Measurements from ENCODE around the gene RHOD.
A peak's percentile ranks its signal among the peaks of the same experiment; 100 is the strongest.

Gene RHOD

GRCh38 chr11:67015048-67015447 is 41.6 kb upstream of the RHOD start:
- intact Hi-C loops (cut with DNase I; ENCODE audit: low total_unique reads): no loop called here
- Histone ChIP-seq H3K9me3 (no peaks in the 10 kb centered on the region), H3K36me3 (no peaks in the 10 kb centered on the region), H3K4me1 (no peaks in the 10 kb centered on the region), H3K27me3 (no peaks in the 10 kb centered on the region), H3K4me3 (no peak overlapping the region), H3K27ac (no peak overlapping the region)
- no peak for DNase-seq
- no peak for TF ChIP-seq CTCF (IDR thresholded peaks at IDR 0.05)

GRCh38 chr11:67016550-67016949 is 40.1 kb upstream of the RHOD start:
- no peak for DNase-seq

GRCh38 chr11:67020949-67021348 is 35.7 kb upstream of the RHOD start:
- H3K36me3 ChIP-seq: no peaks in the 10 kb centered on the region
- no peak overlapping the region for H3K4me3 ChIP-seq
- H3K27me3 ChIP-seq: peaks cover 0 to 4% of the 10 kb centered on the region in 2 donors
- H3K4me1 ChIP-seq: peaks cover 0 to 33% (median 17%) of the 10 kb centered on the region in 4 donors
- no peak for TF ChIP-seq CTCF (IDR thresholded peaks at IDR 0.05)
- no peak for DNase-seq
- H3K27ac ChIP-seq: no peak overlapping the region
- intact Hi-C loops (cut with DNase I; ENCODE audit: low total_unique reads): no loop called here
- H3K9me3 ChIP-seq: no peaks in the 10 kb centered on the region

More at GRCh38 chr11:67016550-67016949, 40.1 kb upstream of the RHOD start:
- no peak for TF ChIP-seq CTCF (IDR thresholded peaks at IDR 0.05)
- H3K4me1 ChIP-seq: no peaks in the 10 kb centered on the region
- H3K27me3 ChIP-seq: no peaks in the 10 kb centered on the region
- H3K36me3 ChIP-seq: no peaks in the 10 kb centered on the region
- no peak overlapping the region for H3K4me3 ChIP-seq
- intact Hi-C loops (cut with DNase I; ENCODE audit: low total_unique reads): no loop called here
- no peak overlapping the region for H3K27ac ChIP-seq
- no peaks in the 10 kb centered on the region for H3K9me3 ChIP-seq

GRCh38 chr11:67022341-67022933 is 34.2 kb upstream of the RHOD start:
- DNase-seq: peak in 1 of 2 donors; percentile 78
- peak overlapping the region; percentile 50 to 61 for H3K4me3 ChIP-seq
- no peaks in the 10 kb centered on the region for H3K9me3 ChIP-seq
- H3K4me1 ChIP-seq: peaks cover 0 to 36% (median 17%) of the 10 kb centered on the region in 4 donors
- intact Hi-C loops (cut with DNase I; ENCODE audit: low total_unique reads): no loop called here
- TF ChIP-seq CTCF (IDR thresholded peaks at IDR 0.05): no peak
- no peaks in the 10 kb centered on the region for H3K36me3 ChIP-seq
- H3K27me3 ChIP-seq: peaks cover 0 to 4% of the 10 kb centered on the region in 2 donors
- peak overlapping the region; percentile 5 to 62 for H3K27ac ChIP-seq

- Histone ChIP-seq H3K9me3 (no peaks in the 10 kb centered on the region), H3K4me1 (peaks cover 0 to 39% (median 17%) of the 10 kb centered on the region in 4 donors), H3K4me3 (peak within 1 kb of the TSS; percentile 50 to 61), H3K27me3 (peaks cover 0 to 4% of the 10 kb centered on the region in 2 donors), H3K27ac (peak within 1 kb of the TSS; percentile 10 to 62), H3K36me3 (no peaks in the 10 kb centered on the region)
- no peak for DNase-seq
- no peak for TF ChIP-seq CTCF (IDR thresholded peaks at IDR 0.05)
- intact Hi-C loops (cut with DNase I; ENCODE audit: low total_unique reads): no loop called here
Observed at GRCh38 chr11:67022961-67023956, 33.4 kb upstream of the RHOD start, which contains the start of gene SYT12. Gene SYT12 (plus strand): TSS chr11:67023134. CDS start chr11:67030145, 7,011 bp downstream.
